ENCODE results near the gene NEDD4L.

DNA sequence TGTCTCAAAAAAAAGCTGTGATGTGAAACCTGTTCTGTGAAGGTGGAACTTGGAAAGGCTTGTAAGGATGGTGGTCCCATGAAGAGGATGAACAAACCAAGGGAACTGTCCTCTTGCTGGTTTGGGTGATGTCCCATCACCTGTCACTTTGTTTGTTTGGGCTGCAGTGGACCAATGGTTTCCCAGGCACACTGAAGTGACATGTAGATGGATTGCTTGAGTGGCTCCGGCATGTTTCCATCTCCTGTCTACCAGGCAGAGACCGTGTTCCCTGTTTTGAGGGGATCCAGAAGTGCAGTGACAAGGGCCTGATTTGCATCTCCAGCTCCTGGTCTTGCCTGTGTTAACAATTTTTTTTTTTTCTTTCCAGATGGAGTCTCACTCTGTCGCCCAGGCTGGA, 8.9 kb downstream of the NEDD4L start:
- TF ChIP-seq POLR2A (IDR thresholded peaks at IDR 0.05; ENCODE audit: low read depth, low read length), result no peak
- no peak for TF ChIP-seq ZNF274 (IDR thresholded peaks at IDR 0.05; ENCODE audit: insufficient read depth, insufficient read length)
